ENCODE results near the gene FBXO44.

FBXO44 gene

DNA sequence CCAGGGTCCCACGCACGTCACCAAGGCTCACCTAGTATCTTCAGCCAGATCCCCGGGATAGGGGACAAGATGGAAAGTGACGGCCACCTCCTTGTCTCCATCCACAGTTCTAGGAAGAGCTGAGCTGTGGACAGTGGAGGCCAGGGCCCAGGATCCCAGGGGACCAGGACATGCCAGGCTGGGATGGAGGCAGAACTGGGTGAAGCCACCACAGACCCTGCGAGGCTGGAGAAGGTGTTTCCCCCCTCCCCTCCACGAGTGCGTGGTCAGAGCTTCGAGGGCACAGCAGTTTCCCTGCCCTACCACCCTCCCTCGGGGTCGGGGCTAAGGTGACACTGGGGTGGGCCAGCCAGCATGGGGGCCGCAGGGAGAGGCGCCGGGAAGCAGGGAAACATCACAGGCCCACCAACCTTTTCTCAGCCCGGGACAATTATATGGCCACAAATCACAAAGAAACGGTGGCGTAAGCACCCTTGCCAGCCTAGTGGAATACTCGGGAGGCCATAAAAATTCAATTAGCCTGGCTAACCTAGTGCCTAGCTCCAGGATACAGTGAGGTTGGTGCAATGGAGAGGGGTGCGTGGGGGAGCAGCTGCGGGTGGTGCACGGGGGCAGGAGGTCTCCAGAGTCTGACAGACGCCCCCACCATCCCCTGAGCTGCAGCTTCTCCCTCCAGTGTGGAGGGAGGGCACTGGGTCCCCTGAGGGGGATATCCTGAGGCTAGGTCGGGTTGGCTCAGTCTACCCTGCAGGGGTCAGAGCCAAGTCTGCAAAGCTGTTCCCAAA, 50.2 kb downstream of the FBXO44 start:
- in situ Hi-C loops (cut with MboI; ENCODE audit: low sequenced_read_pairs): no loop called here

DNA sequence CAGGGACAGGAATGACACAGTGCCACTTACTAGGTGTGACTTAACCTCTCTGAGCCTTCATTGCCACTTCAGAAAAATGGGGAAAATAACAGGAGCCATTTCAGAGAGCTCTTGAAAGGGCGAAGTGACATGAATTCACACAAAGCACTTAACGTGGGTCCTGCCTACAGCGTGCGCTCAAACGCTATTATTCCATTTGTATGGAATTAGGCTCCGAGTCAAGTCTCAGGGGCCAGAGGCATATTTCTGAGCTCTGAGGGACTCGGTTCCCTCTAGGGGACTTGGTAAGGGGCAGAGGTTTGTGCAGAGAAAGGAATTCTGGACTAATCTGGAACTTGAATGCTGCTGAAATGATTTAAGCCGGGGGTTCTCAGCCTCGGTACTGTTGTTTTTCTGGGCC, 50.9 kb downstream of the FBXO44 start:
- in situ Hi-C loops (cut with MboI; ENCODE audit: low sequenced_read_pairs): no loop called here

DNA sequence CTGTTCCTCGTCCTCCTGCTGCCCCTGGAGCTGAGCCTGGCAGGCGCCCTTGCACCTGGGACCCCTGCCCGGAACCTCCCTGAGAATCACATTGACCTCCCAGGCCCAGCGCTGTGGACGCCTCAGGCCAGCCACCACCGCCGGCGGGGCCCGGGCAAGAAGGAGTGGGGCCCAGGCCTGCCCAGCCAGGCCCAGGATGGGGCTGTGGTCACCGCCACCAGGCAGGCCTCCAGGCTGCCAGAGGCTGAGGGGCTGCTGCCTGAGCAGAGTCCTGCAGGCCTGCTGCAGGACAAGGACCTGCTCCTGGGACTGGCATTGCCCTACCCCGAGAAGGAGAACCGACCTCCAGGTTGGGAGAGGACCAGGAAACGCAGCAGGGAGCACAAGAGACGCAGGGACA, 51.6 kb downstream of the FBXO44 start:
- in situ Hi-C loops (cut with MboI; ENCODE audit: low sequenced_read_pairs): no loop called here

DNA sequence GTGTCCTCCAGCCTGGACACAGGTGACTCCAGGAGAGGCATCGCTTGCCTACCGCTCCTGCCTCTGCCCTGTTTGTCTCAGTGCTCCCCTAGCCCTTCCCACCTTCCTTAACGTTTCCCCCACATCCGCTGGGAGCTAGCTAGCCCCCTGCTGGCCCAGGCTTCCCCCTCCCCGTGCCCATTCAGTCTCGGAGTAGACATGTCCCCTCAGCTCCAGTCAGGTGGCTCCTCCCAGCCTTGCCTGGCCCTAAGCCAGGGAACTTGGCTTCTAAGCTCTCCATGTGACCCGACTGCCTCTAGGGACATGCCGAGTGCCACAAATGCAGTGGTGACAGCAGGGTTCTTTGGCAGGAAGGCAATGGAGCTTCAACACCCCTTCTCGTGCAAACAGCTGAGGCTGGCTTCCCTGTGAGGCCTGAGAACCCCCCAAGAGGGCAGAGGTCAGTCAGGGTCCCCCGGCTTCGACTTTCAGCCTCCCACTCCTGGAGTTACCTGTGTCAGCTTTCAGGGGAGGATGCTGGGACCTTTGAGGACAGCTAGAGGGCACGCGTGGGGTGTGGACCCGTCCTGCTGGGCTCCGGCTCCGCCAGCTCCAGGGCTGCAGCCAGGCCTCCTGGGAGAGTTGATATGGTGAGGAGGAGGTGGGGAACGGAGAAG, 53.1 kb downstream of the FBXO44 start:
- in situ Hi-C loops (cut with MboI; ENCODE audit: low sequenced_read_pairs): no loop called here

DNA sequence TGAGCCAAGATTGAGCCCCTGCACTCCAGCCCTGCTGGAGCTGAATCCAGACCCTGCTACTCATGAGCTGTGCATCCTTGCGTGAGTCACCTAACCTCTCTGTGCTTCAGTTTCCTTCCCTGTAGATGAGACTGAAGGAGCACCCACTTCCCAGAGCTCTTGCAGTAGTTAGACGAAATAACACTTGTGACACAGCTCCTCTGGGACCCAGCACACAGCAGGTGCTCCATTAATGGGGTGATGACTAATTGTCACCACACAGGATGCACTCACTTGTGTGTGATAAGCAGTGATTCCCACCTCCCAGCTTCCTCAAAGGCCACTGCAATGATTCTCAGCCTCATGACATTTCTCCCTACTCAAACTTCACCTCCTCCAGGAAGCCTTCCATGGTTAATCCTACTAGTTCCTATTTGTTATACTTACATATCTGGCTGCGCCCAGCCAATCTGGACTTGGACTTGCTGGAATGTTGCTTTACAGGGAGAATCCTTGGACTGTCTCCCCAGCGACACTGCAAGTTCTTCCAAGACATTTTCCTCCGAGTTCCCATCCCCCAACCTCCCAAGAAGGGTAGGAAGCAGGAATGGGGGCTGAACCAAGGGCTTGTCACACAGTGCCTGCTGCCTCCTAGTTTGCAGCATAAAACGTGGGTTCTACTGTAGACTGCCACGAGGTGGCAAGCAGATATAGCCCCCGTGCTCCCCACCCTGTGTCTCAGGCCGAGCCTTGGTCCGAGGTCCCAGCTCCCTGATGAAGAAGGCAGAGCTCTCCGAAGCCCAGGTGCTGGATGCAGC, 54.1 kb downstream of the FBXO44 start:
- in situ Hi-C loops (cut with MboI; ENCODE audit: low sequenced_read_pairs): no loop called here

DNA sequence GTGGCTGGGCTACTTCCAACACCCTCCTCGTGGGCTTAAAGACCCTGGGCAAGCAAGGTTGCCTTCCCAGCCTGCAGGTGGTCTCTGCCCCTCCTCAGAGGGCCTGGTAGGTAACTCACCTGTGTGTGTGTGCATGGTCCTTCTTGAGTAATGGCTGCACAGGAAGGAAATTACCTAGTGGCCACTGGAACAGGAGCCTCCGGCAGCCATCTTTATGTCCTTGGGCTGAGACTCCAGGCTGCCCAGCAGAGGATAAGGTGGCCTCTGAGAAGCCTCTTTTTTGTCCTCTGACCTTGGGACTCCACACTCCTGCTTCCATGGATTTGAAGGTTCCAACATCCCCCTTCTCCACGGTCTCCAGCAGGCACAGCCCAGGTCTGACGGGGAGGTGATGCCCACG, 56.8 kb downstream of the FBXO44 start:
- in situ Hi-C loops (cut with MboI; ENCODE audit: low sequenced_read_pairs): no loop called here

DNA sequence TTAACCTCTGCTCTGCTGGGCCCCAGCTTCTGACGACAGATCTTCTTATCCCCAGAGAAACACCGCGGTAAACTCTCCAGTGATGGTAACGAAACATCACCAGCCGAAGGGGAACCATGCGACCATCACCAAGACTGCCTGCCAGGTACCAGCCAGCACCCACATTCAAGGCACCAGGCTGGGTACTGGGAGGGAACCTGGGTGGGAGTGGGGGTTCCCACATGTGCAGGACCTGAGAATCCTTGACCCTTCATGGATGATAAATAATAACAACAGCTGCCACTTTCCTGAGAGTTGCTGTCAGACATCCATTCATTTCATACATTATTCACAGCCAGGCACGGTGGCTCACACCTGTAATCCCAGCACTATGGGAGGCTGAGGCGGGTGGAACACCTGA, 57.6 kb downstream of the FBXO44 start:
- in situ Hi-C loops (cut with MboI; ENCODE audit: low sequenced_read_pairs): no loop called here
